Parathyroid adenoma (tissue), 2 donors: Measurements from ENCODE around the gene GNG2.

Experiments
- H2AFZ ChIP-seq: fragments of 300-600 bp; sonication (generic); one replicate; pipeline ENCODE4 v1.7.0; 2017; ENCODE audit warnings: antibody characterized with exemption, mild to moderate bottlenecking
- H3K27ac ChIP-seq: fragments of 300-600 bp; sonication (generic); one replicate; pipeline ENCODE4 v1.7.0; 2017
- H3K27me3 ChIP-seq: fragments of 300-600 bp; sonication (generic); one replicate; pipeline ENCODE4 v1.7.0; 2017; ENCODE audit warnings: low read length; ENCODE audit not compliant: control insufficient read depth, insufficient read depth
- H3K36me3 ChIP-seq: fragments of 300-600 bp; sonication (generic); one replicate; pipeline ENCODE4 v1.7.0; 2017; ENCODE audit warnings: low read length; ENCODE audit not compliant: control insufficient read depth, insufficient read depth
- H3K4me1 ChIP-seq: fragments of 300-600 bp; sonication (generic); one replicate; pipeline ENCODE4 v1.7.0; 2017; ENCODE audit warnings: control low read depth
- H3K4me2 ChIP-seq: fragments of 300-600 bp; sonication (generic); one replicate; pipeline ENCODE4 v1.7.0; 2017; ENCODE audit warnings: low read length
- H3K4me3 ChIP-seq: fragments of 300-600 bp; sonication (generic); one replicate; pipeline ENCODE4 v1.7.0; 2017; ENCODE audit warnings: low read depth, low read length
- H3K79me2 ChIP-seq: fragments of 300-600 bp; sonication (generic); one replicate; pipeline ENCODE4 v1.7.0; 2017; ENCODE audit warnings: control low read depth
- H3K9ac ChIP-seq: fragments of 300-600 bp; sonication (generic); one replicate; pipeline ENCODE4 v1.7.0; 2017; ENCODE audit warnings: mild to moderate bottlenecking
- H3K9me3 ChIP-seq: fragments of 300-600 bp; sonication (generic); one replicate; pipeline ENCODE4 v1.7.0; 2017; ENCODE audit warnings: low read length; ENCODE audit not compliant: control insufficient read depth
- TF ChIP-seq, protein P1 (sequence below): fragments of 300-600 bp; sonication (generic); IDR thresholded peaks from one replicate; pipeline ENCODE4 v1.7.0; 2017; ENCODE audit warnings: antibody characterized with exemption, mild to moderate bottlenecking
- donor health status: primary hyperparathyroidism.

The GNG2 gene

DNA sequence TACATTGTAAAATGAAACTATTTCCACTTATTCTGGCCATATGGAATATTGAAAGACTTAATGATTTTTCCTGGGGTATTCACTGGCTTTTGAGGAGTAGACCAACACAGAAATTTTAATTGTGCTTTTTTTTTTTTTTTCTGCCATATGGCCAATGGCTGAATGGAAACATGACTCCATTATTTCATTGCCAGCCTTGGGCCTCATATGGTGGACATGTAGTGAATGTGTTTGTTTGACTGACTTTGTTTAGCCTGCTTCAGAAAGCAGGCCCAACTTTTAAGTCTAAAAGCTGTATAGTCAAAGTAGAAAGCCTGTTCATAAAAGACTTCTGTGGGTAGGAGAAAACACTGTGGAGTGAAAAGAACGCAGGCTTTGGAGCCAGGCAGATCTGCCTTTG, 2.4 kb downstream of the GNG2 start:
- no peaks in the 10 kb centered on the region for H3K9me3 ChIP-seq
- H2AFZ ChIP-seq: no peak overlapping the region
- H3K9ac ChIP-seq: no peak overlapping the region
- H3K36me3 ChIP-seq: no peaks in the 10 kb centered on the region
- no peaks in the 10 kb centered on the region for H3K79me2 ChIP-seq
- H3K4me2 ChIP-seq: no peak overlapping the region
- no peak overlapping the region for H3K27ac ChIP-seq
- H3K4me3 ChIP-seq: no peak overlapping the region
- peaks cover 3% of the 10 kb centered on the region for H3K4me1 ChIP-seq
- no peaks in the 10 kb centered on the region for H3K27me3 ChIP-seq
- TF ChIP-seq, protein P1, sequence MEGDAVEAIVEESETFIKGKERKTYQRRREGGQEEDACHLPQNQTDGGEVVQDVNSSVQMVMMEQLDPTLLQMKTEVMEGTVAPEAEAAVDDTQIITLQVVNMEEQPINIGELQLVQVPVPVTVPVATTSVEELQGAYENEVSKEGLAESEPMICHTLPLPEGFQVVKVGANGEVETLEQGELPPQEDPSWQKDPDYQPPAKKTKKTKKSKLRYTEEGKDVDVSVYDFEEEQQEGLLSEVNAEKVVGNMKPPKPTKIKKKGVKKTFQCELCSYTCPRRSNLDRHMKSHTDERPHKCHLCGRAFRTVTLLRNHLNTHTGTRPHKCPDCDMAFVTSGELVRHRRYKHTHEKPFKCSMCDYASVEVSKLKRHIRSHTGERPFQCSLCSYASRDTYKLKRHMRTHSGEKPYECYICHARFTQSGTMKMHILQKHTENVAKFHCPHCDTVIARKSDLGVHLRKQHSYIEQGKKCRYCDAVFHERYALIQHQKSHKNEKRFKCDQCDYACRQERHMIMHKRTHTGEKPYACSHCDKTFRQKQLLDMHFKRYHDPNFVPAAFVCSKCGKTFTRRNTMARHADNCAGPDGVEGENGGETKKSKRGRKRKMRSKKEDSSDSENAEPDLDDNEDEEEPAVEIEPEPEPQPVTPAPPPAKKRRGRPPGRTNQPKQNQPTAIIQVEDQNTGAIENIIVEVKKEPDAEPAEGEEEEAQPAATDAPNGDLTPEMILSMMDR: no peak

DNA sequence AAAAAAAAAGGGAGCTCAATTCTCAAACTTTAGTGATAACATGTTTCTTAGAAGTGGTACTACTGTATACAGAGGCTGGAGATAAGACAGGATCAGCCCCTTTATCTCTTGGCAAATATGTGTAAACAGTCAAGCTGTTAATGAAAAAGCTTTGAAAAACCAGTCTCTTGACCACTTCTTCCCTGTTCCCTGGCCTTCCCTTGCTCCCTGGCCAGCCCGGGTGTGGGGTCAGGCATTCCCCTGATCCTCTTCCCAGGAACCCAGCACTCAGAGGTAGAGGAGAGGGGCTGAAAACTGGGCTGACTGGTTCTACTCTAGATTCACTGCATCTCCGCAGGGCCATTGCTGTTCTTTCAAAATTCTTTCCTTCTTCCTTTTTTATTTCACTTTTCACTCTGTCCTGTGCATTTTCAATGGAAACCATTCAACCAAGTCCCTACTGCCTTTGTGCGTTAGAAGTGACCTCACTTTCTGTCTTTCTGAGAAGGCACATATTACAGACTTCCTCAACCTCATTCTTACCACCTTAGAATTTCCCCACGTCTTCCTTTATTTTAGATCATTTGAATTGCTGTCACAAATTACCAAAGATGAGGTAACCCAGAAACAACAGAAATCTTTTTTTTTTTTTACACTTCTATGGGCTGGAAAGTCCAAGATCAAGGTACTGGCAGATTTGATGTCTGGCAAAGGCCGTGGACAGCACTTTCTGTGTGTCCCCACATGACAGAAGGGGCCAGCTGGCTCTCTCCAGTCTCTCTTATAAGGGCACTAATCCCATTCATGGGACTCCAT, 5.7 kb downstream of the GNG2 start:
- H3K4me2 ChIP-seq: no peak overlapping the region
- TF ChIP-seq, protein P1: no peak
- H3K9me3 ChIP-seq: no peaks in the 10 kb centered on the region
- H2AFZ ChIP-seq: no peak overlapping the region
- no peak overlapping the region for H3K27ac ChIP-seq
- no peaks in the 10 kb centered on the region for H3K79me2 ChIP-seq
- no peaks in the 10 kb centered on the region for H3K4me1 ChIP-seq
- no peaks in the 10 kb centered on the region for H3K36me3 ChIP-seq
- H3K9ac ChIP-seq: no peak overlapping the region
- no peaks in the 10 kb centered on the region for H3K27me3 ChIP-seq
- H3K4me3 ChIP-seq: no peak overlapping the region

DNA sequence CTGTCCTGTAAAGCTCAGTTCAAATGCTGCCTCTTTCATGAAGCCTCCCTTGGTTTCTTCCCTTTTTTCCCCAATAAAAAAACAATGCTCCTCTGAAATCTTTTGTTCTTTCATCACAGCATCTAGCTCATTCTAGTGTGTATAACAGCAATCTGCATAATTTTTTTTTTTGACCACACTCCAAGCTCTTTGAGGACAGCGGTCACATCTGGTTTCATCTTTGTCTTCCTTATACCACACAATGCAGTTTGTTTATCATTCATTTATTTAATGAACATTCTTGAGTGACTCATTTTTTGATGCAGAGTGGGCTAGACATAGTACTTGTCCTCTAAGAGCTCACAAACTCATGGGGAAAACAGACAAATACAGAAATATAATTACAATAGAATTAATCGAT, 7.3 kb downstream of the GNG2 start:
- H3K4me2 ChIP-seq: no peak overlapping the region
- no peaks in the 10 kb centered on the region for H3K9me3 ChIP-seq
- no peak overlapping the region for H3K4me3 ChIP-seq
- no peaks in the 10 kb centered on the region for H3K79me2 ChIP-seq
- no peaks in the 10 kb centered on the region for H3K27me3 ChIP-seq
- H3K36me3 ChIP-seq: no peaks in the 10 kb centered on the region
- TF ChIP-seq, protein P1: no peak
- H2AFZ ChIP-seq: no peak overlapping the region
- no peak overlapping the region for H3K27ac ChIP-seq
- no peaks in the 10 kb centered on the region for H3K4me1 ChIP-seq
- H3K9ac ChIP-seq: no peak overlapping the region

DNA sequence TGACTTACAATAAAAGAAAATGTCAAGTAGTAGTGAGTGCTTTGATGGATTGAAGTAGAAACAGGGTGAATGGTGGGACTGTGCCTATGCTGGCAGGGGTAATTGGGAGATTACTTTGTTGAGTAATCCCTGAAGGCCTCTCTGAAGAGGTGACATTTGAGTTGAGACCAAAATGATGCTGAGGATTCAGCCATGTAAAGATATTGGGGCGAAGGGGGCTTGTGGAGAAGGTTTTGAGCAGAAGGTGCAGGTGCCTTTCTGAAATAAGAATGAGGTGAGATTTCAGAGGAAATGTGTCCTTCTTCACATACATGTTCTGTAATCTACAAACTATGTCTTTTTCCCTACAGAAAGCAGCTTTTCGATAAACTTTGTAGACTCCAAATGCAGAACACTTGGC, 8.0 kb downstream of the GNG2 start:
- TF ChIP-seq, protein P1: no peak

More for the DNA sequence above, 8.0 kb downstream of the GNG2 start:
- Histone ChIP-seq H3K36me3 (no peaks in the 10 kb centered on the region), H3K4me1 (no peaks in the 10 kb centered on the region), H3K27me3 (no peaks in the 10 kb centered on the region), H3K79me2 (no peaks in the 10 kb centered on the region), H3K4me2 (no peak overlapping the region), H3K4me3 (no peak overlapping the region), H3K27ac (no peak overlapping the region), H2AFZ (no peak overlapping the region), H3K9ac (no peak overlapping the region), H3K9me3 (no peaks in the 10 kb centered on the region)
